Activated T-helper 1 cell treated with anti-CD3 and anti-CD28 coated beads, Interleukin-12 subunit alpha, Interleukin-12 subunit beta, Interleukin-2, Interleukin-4 antibody, amounts not matched to agents 30 ng/mL and 10 ng/mL and 1 ng/mL, durations not matched to agents 14 hours and 24 hours and 36 hours (primary cell): Measurements from ENCODE around the gene PDE8B. TPM values are rescaled to one million over a fixed set of nuclear protein-coding genes. Genes with fewer than 3 reads are reported as not detected.

ENCODE experiments used
- DNase-seq: peaks from one replicate; pipeline ENCODE4 v3.0.0; 2021; ENCODE audit warnings: low spot score
- H3K27ac Mint-ChIP-seq: one replicate; pipeline ENCODE4 v1.8.0; 2021; ENCODE audit warnings: mild to moderate bottlenecking, mixed read lengths
- H3K27me3 Mint-ChIP-seq: one replicate; pipeline ENCODE4 v1.8.0; 2022; ENCODE audit warnings: mild to moderate bottlenecking, moderate library complexity, mixed read lengths; ENCODE audit not compliant: insufficient read depth
- H3K36me3 Mint-ChIP-seq: one replicate; pipeline ENCODE4 v1.8.0; 2021; ENCODE audit warnings: low read depth, mixed read lengths
- H3K4me1 Mint-ChIP-seq: one replicate; pipeline ENCODE4 v1.8.0; 2021; ENCODE audit warnings: low read depth, mixed read lengths
- H3K4me3 Mint-ChIP-seq: one replicate; pipeline ENCODE4 v1.8.0; 2021; ENCODE audit warnings: mild to moderate bottlenecking, moderate library complexity, mixed read lengths
- H3K9me3 Mint-ChIP-seq: one replicate; pipeline ENCODE4 v1.8.0; 2021; ENCODE audit warnings: mixed read lengths
- intact Hi-C: fragments of 100-400 bp; cut with micrococcal nuclease; formaldehyde crosslinking; loops from one replicate; pipeline ENCODE4 v1.15.1; 2024
- total RNA-seq: library from RNA; stranded (reverse); gene quantifications from 2 replicates; pipeline ENCODE4 v1.2.3, GENCODE V29; 2022

Gene PDE8B
- total RNA-seq, 1 donor from 2014 or later: 0.16 TPM

- Mint-ChIP-seq H3K27ac (no peak overlapping the region), H3K4me1 (peaks cover 4% of the 10 kb centered on the region), H3K36me3 (no peaks in the 10 kb centered on the region), H3K27me3 (peaks cover 14% of the 10 kb centered on the region), H3K9me3 (no peaks in the 10 kb centered on the region), H3K4me3 (no peak overlapping the region)
- no peak for DNase-seq
- intact Hi-C loops: no loop called here
Observed at GRCh38 chr5:77294185-77294584, 83.7 kb downstream of the PDE8B start.

- peaks cover 14% of the 10 kb centered on the region for H3K27me3 Mint-ChIP-seq
- peaks cover 4% of the 10 kb centered on the region for H3K4me1 Mint-ChIP-seq
- DNase-seq: no peak
- H3K36me3 Mint-ChIP-seq: no peaks in the 10 kb centered on the region
- H3K9me3 Mint-ChIP-seq: no peaks in the 10 kb centered on the region
- H3K4me3 Mint-ChIP-seq: no peak overlapping the region
- no peak overlapping the region for H3K27ac Mint-ChIP-seq
- intact Hi-C loops: no loop called here
Observed at GRCh38 chr5:77295863-77296378, 85.4 kb downstream of the PDE8B start.

- no peak overlapping the region for H3K4me3 Mint-ChIP-seq
- intact Hi-C loops: no loop called here
- no peak for DNase-seq
- no peak overlapping the region for H3K27ac Mint-ChIP-seq
- H3K9me3 Mint-ChIP-seq: no peaks in the 10 kb centered on the region
- peaks cover 11% of the 10 kb centered on the region for H3K27me3 Mint-ChIP-seq
- peaks cover 4% of the 10 kb centered on the region for H3K4me1 Mint-ChIP-seq
- H3K36me3 Mint-ChIP-seq: no peaks in the 10 kb centered on the region
Observed at GRCh38 chr5:77298146-77298545, 87.7 kb downstream of the PDE8B start.

GRCh38 chr5:77300451-77300850 lies 90.0 kb downstream of the PDE8B start:
- Mint-ChIP-seq H3K4me1 (peaks cover 4% of the 10 kb centered on the region), H3K36me3 (no peaks in the 10 kb centered on the region), H3K27ac (no peak overlapping the region), H3K27me3 (peaks cover 3% of the 10 kb centered on the region), H3K9me3 (no peaks in the 10 kb centered on the region), H3K4me3 (no peak overlapping the region)
- DNase-seq: no peak
- intact Hi-C loops: no loop called here

GRCh38 chr5:77301447-77301883 lies 91.0 kb downstream of the PDE8B start:
- Mint-ChIP-seq H3K4me3 (no peak overlapping the region), H3K9me3 (no peaks in the 10 kb centered on the region), H3K4me1 (peaks cover 4% of the 10 kb centered on the region), H3K27me3 (no peaks in the 10 kb centered on the region), H3K36me3 (no peaks in the 10 kb centered on the region), H3K27ac (no peak overlapping the region)
- no peak for DNase-seq
- intact Hi-C loops: no loop called here

- Mint-ChIP-seq H3K4me1 (peaks cover 4% of the 10 kb centered on the region), H3K27me3 (no peaks in the 10 kb centered on the region), H3K4me3 (no peak overlapping the region), H3K36me3 (no peaks in the 10 kb centered on the region), H3K27ac (no peak overlapping the region), H3K9me3 (no peaks in the 10 kb centered on the region)
- DNase-seq: no peak
- intact Hi-C loops: no loop called here
Observed at GRCh38 chr5:77302247-77302646, 91.8 kb downstream of the PDE8B start.

- Mint-ChIP-seq H3K4me1 (peaks cover 4% of the 10 kb centered on the region), H3K27ac (no peak overlapping the region), H3K27me3 (no peaks in the 10 kb centered on the region), H3K9me3 (no peaks in the 10 kb centered on the region), H3K4me3 (no peak overlapping the region), H3K36me3 (no peaks in the 10 kb centered on the region)
- no peak for DNase-seq
- intact Hi-C loops: no loop called here
Observed at GRCh38 chr5:77302653-77303052, 92.2 kb downstream of the PDE8B start.

GRCh38 chr5:77304388-77304787 lies 93.9 kb downstream of the PDE8B start:
- intact Hi-C loops: no loop called here
- Mint-ChIP-seq H3K9me3 (no peaks in the 10 kb centered on the region), H3K4me1 (no peaks in the 10 kb centered on the region), H3K4me3 (no peak overlapping the region), H3K36me3 (no peaks in the 10 kb centered on the region), H3K27ac (no peak overlapping the region), H3K27me3 (peaks cover 3% of the 10 kb centered on the region)
- no peak for DNase-seq

- no peak overlapping the region for H3K27ac Mint-ChIP-seq
Observed at GRCh38 chr5:77305222-77305846, 94.9 kb downstream of the PDE8B start.

GRCh38 chr5:77305956-77306355 lies 95.5 kb downstream of the PDE8B start:
- H3K27ac Mint-ChIP-seq: no peak overlapping the region
- H3K27me3 Mint-ChIP-seq: peaks cover 3% of the 10 kb centered on the region
- intact Hi-C loops: no loop called here
- H3K9me3 Mint-ChIP-seq: no peaks in the 10 kb centered on the region
- no peaks in the 10 kb centered on the region for H3K36me3 Mint-ChIP-seq
- H3K4me3 Mint-ChIP-seq: no peak overlapping the region
- no peaks in the 10 kb centered on the region for H3K4me1 Mint-ChIP-seq
- DNase-seq: no peak

More at GRCh38 chr5:77305222-77305846, 94.9 kb downstream of the PDE8B start:
- no peak for DNase-seq
- H3K9me3 Mint-ChIP-seq: no peaks in the 10 kb centered on the region
- no peaks in the 10 kb centered on the region for H3K4me1 Mint-ChIP-seq
- H3K36me3 Mint-ChIP-seq: no peaks in the 10 kb centered on the region
- H3K4me3 Mint-ChIP-seq: no peak overlapping the region
- intact Hi-C loops: no loop called here
- peaks cover 3% of the 10 kb centered on the region for H3K27me3 Mint-ChIP-seq

GRCh38 chr5:77306531-77306930 lies 96.1 kb downstream of the PDE8B start:
- H3K27ac Mint-ChIP-seq: no peak overlapping the region
- no peaks in the 10 kb centered on the region for H3K9me3 Mint-ChIP-seq
- no peaks in the 10 kb centered on the region for H3K4me1 Mint-ChIP-seq
- no peak for DNase-seq
- no peak overlapping the region for H3K4me3 Mint-ChIP-seq
- intact Hi-C loops: no loop called here
- no peaks in the 10 kb centered on the region for H3K36me3 Mint-ChIP-seq
- peaks cover 3% of the 10 kb centered on the region for H3K27me3 Mint-ChIP-seq

GRCh38 chr5:77308154-77308960 lies 97.9 kb downstream of the PDE8B start:
- DNase-seq: no peak
- no peak overlapping the region for H3K4me3 Mint-ChIP-seq
- H3K27me3 Mint-ChIP-seq: peaks cover 3% of the 10 kb centered on the region
- no peak overlapping the region for H3K27ac Mint-ChIP-seq
- H3K36me3 Mint-ChIP-seq: no peaks in the 10 kb centered on the region
- no peaks in the 10 kb centered on the region for H3K9me3 Mint-ChIP-seq
- H3K4me1 Mint-ChIP-seq: no peaks in the 10 kb centered on the region
- intact Hi-C loops: no loop called here

GRCh38 chr5:77309140-77309539 lies 98.7 kb downstream of the PDE8B start:
- Mint-ChIP-seq H3K9me3 (no peaks in the 10 kb centered on the region), H3K27me3 (peaks cover 5% of the 10 kb centered on the region), H3K27ac (no peak overlapping the region), H3K36me3 (no peaks in the 10 kb centered on the region), H3K4me1 (no peaks in the 10 kb centered on the region), H3K4me3 (no peak overlapping the region)
- intact Hi-C loops: no loop called here
- no peak for DNase-seq
